ENCODE results near the gene ADCY2. TPM values are rescaled to one million over a fixed set of nuclear protein-coding genes. Genes with fewer than 3 reads are reported as not detected.

Gene ADCY2
- total and polyA plus RNA-seq, 8 donors: 0.29 to 7.5 (median 1.1) TPM

DNA sequence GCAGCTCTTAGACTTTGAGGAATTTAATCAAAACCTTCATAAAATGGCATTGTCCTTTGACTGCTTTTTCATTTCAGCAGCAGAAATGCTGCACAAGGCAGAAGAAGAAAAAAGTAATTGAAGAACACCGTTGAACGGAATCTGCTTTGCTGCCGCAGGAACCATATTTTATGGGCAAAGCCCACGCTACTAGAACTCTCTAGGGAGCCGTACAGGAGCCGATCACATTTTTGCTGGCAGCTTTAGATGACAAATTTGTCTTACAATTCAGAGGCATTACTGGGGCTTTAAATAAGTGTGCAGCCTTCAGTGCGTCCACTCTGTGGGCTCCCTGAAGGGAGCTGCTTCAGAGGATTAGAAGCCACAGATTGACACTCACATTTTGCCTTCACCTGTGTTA, 449.6 kb downstream of the ADCY2 start:
- intact Hi-C loops (cut with DNase I; ENCODE audit: low total_unique reads): no loop called here
- peaks cover 0 to 33% (median 14%) of the 10 kb centered on the region in 3 donors for H3K27me3 ChIP-seq
- H3K27ac ChIP-seq: no peak overlapping the region
- 84 to 93% (median 91%) methylated on average over 7 of the region's 7 CpGs for WGBS, 5 donors
- no peaks in the 10 kb centered on the region for H3K36me3 ChIP-seq
- no peak overlapping the region for H3K4me3 ChIP-seq
- no peaks in the 10 kb centered on the region for H3K9me3 ChIP-seq
- H3K4me1 ChIP-seq: peaks cover 9 to 13% (median 12%) of the 10 kb centered on the region in 4 donors
- DNase-seq: no peak
- TF ChIP-seq CTCF (IDR thresholded peaks at IDR 0.05) (no peak), POLR2A (IDR thresholded peaks at IDR 0.05) (no peak)

DNA sequence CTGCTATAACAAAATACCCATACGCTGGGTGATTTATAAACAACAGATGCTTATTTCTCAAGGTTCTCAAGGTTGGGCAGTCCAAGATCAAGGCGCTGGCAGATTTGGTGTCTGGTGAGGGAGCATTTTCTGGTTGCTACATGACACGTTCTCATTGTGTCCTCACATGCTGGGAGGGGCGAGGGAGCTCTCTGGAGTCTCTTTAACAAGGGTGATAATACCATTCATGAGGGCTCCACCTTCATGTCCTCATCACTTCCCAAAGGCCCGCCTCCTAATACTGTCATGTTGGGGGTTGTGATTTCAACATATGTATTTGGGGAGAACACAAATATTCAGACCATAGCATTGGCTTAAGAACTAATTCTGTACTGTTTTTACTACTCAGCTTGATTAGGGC, 450.4 kb downstream of the ADCY2 start:
- no peak overlapping the region for H3K4me3 ChIP-seq
- DNase-seq: no peak
- peaks cover 0 to 41% (median 14%) of the 10 kb centered on the region in 3 donors for H3K27me3 ChIP-seq
- TF ChIP-seq POLR2A (IDR thresholded peaks at IDR 0.05): no peak
- no peak for TF ChIP-seq EP300 (IDR thresholded peaks at IDR 0.05)
- TF ChIP-seq POLR2AphosphoS5 (IDR thresholded peaks at IDR 0.05): no peak
- no peak for TF ChIP-seq CTCF (IDR thresholded peaks at IDR 0.05)
- no peaks in the 10 kb centered on the region for H3K9me3 ChIP-seq
- H3K27ac ChIP-seq: no peak overlapping the region
- H3K36me3 ChIP-seq: no peaks in the 10 kb centered on the region
- 72 to 93% (median 86%) methylated on average over 5 of the region's 5 CpGs for WGBS, 5 donors
- intact Hi-C loops (cut with DNase I; ENCODE audit: low total_unique reads): no loop called here
- peaks cover 14 to 21% (median 20%) of the 10 kb centered on the region in 4 donors for H3K4me1 ChIP-seq

DNA sequence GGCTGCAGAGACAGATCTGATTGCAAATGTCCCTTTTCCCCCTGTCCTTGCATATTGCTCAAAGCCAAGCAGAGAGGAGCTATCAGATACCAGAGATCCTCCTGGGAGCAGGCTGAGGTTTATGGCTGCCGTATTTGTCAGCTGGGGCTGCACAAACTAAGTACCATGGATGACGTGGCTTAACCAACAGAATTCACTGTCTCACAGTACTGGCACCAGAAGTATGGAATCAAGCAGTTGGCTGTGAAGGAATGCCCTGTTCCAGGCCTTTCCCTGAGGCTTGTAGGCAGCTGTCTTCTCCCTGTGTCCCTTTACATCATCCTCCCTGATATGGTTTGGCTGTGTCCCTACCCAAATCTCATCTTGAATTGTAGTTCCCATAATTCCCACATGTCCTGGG, 452.4 kb downstream of the ADCY2 start:
- H3K36me3 ChIP-seq: no peaks in the 10 kb centered on the region
- H3K27ac ChIP-seq: no peak overlapping the region
- no peak for DNase-seq
- H3K9me3 ChIP-seq: no peaks in the 10 kb centered on the region
- intact Hi-C loops (cut with DNase I; ENCODE audit: low total_unique reads): no loop called here
- H3K27me3 ChIP-seq: peaks cover 0 to 41% (median 14%) of the 10 kb centered on the region in 3 donors
- TF ChIP-seq EP300 (IDR thresholded peaks at IDR 0.05) (no peak), POLR2A (IDR thresholded peaks at IDR 0.05) (no peak), CTCF (IDR thresholded peaks at IDR 0.05) (no peak), POLR2AphosphoS5 (IDR thresholded peaks at IDR 0.05) (no peak)
- WGBS, 5 donors: 76 to 88% (median 79%) methylated on average over 2 of the region's 2 CpGs
- H3K4me3 ChIP-seq: no peak overlapping the region
- peaks cover 14 to 35% (median 29%) of the 10 kb centered on the region in 4 donors for H3K4me1 ChIP-seq

DNA sequence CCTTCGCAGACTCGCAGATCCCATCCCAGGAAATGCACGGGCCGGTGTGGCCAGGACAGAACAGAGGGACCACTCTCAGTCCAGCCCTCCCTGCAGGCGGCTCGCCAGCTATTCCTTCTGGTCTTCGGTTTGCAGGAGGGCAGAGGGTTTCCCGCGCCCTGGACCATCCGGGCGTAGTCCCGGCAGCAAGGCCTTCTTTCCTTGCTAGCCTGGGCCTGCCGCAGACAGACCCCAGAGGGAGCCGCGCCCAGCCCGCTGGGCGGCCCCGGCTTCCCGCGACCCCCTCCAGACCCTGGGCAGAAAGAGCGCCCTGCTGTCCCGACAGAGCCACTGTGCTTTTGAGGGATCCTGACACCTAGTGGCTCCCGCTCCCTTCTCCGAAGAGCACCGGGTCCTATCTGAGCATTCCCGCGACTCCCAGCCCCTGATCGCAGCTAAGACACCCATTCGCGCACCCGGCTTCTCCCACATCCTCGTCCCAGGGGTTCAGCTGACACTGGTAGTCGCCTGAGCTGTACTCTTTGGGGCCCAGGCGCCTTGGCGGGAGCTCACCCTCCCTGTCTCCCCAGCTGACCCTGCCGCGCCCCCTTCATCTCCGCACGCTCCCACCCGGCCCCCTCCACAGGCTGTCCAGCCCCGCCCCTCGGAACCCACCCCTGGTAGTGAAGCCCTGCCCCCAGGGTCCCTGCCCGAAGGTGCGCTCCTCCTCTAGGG, 453.9 kb downstream of the ADCY2 start:
- Histone ChIP-seq H3K27me3 (peaks cover 0 to 35% (median 14%) of the 10 kb centered on the region in 3 donors), H3K36me3 (no peaks in the 10 kb centered on the region), H3K4me1 (peaks cover 14 to 35% (median 29%) of the 10 kb centered on the region in 4 donors), H3K4me3 (peak overlapping the region; percentile 57 to 86 (median 58)), H3K9me3 (no peaks in the 10 kb centered on the region), H3K27ac (peak overlapping the region in 1 of 5 donors; percentile 8)
- TF ChIP-seq POLR2AphosphoS5 (IDR thresholded peaks at IDR 0.05): no peak
- no peak for TF ChIP-seq CTCF (IDR thresholded peaks at IDR 0.05)
- intact Hi-C loops (cut with DNase I; ENCODE audit: low total_unique reads): no loop called here
- peak in 1 of 2 donors; percentile 60 for DNase-seq
- 4 to 7% (median 7%) methylated on average over 27 to 44 of the region's 44 CpGs for WGBS, 5 donors

All from stomach (tissue), 9 donors.